K562 (cell line): Measurements from ENCODE around the gene TLE6. TPM values are rescaled to one million over a fixed set of nuclear protein-coding genes. Genes with fewer than 3 reads are reported as not detected.

ENCODE experiments used
- BRCA1 ChIP-seq, 2 experiments: fragments of 450-650 bp in 1 of 2; sonication (generic) in 1 of 2; formaldehyde crosslinking in 1 of 2; IDR thresholded peaks; 2 replicates each; pipeline versions ENCODE4 v1.5.0 to v1.6.1; 2017 to 2020; ENCODE audit warnings: mild to moderate bottlenecking in 1 of 2, missing genetic modification reagents in 1 of 2
- CBX5 ChIP-seq: IDR thresholded peaks from 2 replicates; pipeline ENCODE4 v1.6.1; 2014; ENCODE audit warnings: low read depth, borderline replicate concordance
- CHAMP1 ChIP-seq: fragments of 450-650 bp; IDR thresholded peaks from 2 replicates; pipeline ENCODE4 v1.6.1; 2016; ENCODE audit warnings: mild to moderate bottlenecking
- DDX20 ChIP-seq: fragments of 450-650 bp; IDR thresholded peaks from 2 replicates; pipeline ENCODE4 v1.6.1; 2016; ENCODE audit warnings: missing genetic modification characterization, low read depth, mild to moderate bottlenecking, missing compliant biosample characterization, moderate library complexity
- FUS ChIP-seq: fragments of 200-400 bp; formaldehyde crosslinking; optimal IDR thresholded peaks from 2 replicates; pipeline ENCODE3; 2017; ENCODE audit warnings: low read depth, low read length
- IRF1 ChIP-seq: sonication (generic); formaldehyde crosslinking; IDR thresholded peaks from 2 replicates; pipeline ENCODE4 v1.8.0; 2022; ENCODE audit warnings: missing genetic modification reagents, mild to moderate bottlenecking, borderline replicate concordance
- KDM1A ChIP-seq, 2 experiments: fragments of 450-650 bp; IDR thresholded peaks; 2 replicates each; pipeline ENCODE4 v1.6.1; 2016; ENCODE audit warnings: mild to moderate bottlenecking in 2 of 2
- MAFG ChIP-seq: fragments of 450-650 bp; conservative IDR thresholded peaks from 2 replicates; pipeline ENCODE4 v1.6.1; 2016; ENCODE audit warnings: missing genetic modification characterization, missing compliant biosample characterization
- MTA1 ChIP-seq: fragments of 450-650 bp; IDR thresholded peaks from 2 replicates; pipeline ENCODE4 v1.6.1; 2017; ENCODE audit warnings: borderline replicate concordance
- MYC ChIP-seq, 2 experiments: fragments of 250-450 bp in 1 of 2; sonication (Bioruptor Pico) in 1 of 2; IDR thresholded peaks; 2 replicates each; pipeline versions ENCODE4 v1.5.1 to v1.6.1; 2012 to 2021; ENCODE audit warnings: low read depth in 2 of 2, borderline replicate concordance in 1 of 2, improper control_type of control experiment in 1 of 2, low read length in 1 of 2, mild to moderate bottlenecking in 1 of 2, moderate library complexity in 1 of 2
- PBX2 ChIP-seq, 2 experiments: IDR thresholded peaks in 1 of 2; conservative IDR thresholded peaks in 1 of 2; 2 replicates each; pipeline ENCODE4 v1.6.1; 2016; ENCODE audit warnings: low read depth in 2 of 2, mild to moderate bottlenecking in 1 of 2, missing compliant biosample characterization in 1 of 2, missing genetic modification characterization in 1 of 2, moderate library complexity in 1 of 2
- PML ChIP-seq: IDR thresholded peaks from 2 replicates; pipeline ENCODE4 v1.6.1; 2012; ENCODE audit warnings: low read length, inconsistent platforms
- POLR3A ChIP-seq: IDR thresholded peaks from 2 replicates; pipeline ENCODE4 v1.6.1; 2011; ENCODE audit warnings: borderline replicate concordance, mild to moderate bottlenecking, moderate library complexity; ENCODE audit not compliant: insufficient read length, insufficient read depth; ENCODE audit errors: extremely low read depth
- PTRF ChIP-seq: fragments of 450-650 bp; IDR thresholded peaks from 2 replicates; pipeline ENCODE4 v1.6.1; 2016; ENCODE audit warnings: mild to moderate bottlenecking, missing genetic modification characterization, missing compliant biosample characterization
- RNF2 ChIP-seq: sonication (generic); IDR thresholded peaks from 2 replicates; pipeline ENCODE4 v1.6.1; 2016
- SMAD2 ChIP-seq: fragments of 150-350 bp; IDR thresholded peaks from 2 replicates; pipeline ENCODE4 v1.6.1; 2014; ENCODE audit warnings: low read depth, mild to moderate bottlenecking, low read length
- SMARCA4 ChIP-seq: fragments of 450-650 bp; IDR thresholded peaks from 2 replicates; pipeline ENCODE4 v1.6.1; 2016
- ZNF282 ChIP-seq: sonication (generic); formaldehyde crosslinking; IDR thresholded peaks from 2 replicates; pipeline ENCODE4 v1.8.1; 2023; ENCODE audit warnings: missing genetic modification reagents
- ZNF75A ChIP-seq: fragments of 450-650 bp; formaldehyde crosslinking; IDR thresholded peaks from 2 replicates; pipeline ENCODE4 v1.4.0; 2020; ENCODE audit warnings: mild to moderate bottlenecking
- polyA plus RNA-seq, 8 experiments: library from polyadenylated mRNA; depleted of rRNA in 4 of 8; stranded (reverse) in 5 of 8; unstranded in 3 of 8; fragments of >200 nt; fragmentation: Nextera tagmentation in 2 of 8; fragmentation: Illumina TruSeq in 1 of 8; extraction: Ambion mirVana in 2 of 8; extraction: Trizol in 1 of 8; gene quantifications; 2 replicates each; pipeline versions ENCODE4 v1.2.1 to v1.2.3, GENCODE V29; 2011 to 2014; ENCODE audit warnings: inconsistent platforms in 1 of 8, missing spikeins in 1 of 8
- total RNA-seq, 7 experiments: library from RNA; depleted of rRNA in 6 of 7; stranded (reverse); fragments of >200 nt in 6 of 7; fragmentation: Illumina TruSeq in 2 of 7; extraction: Trizol in 2 of 7; gene quantifications; 2 replicates each; pipeline versions ENCODE4 v1.2.1 to v1.2.3, GENCODE V29; 2011 to 2021; ENCODE audit warnings: low replicate concordance in 1 of 7
- TF ChIP-seq, protein P1 (sequence below): fragments of 450-650 bp; IDR thresholded peaks from 2 replicates; pipeline ENCODE4 v1.6.1; 2014; ENCODE audit warnings: low read depth, mild to moderate bottlenecking, moderate library complexity, borderline replicate concordance

TLE6 gene
- total and polyA plus RNA-seq, 9 of the 15 experiments (the other 6 are each of a cell fraction or from before 2014, with no cell fraction given), result 1.1 to 6.1 (median 2.5) TPM

- TF ChIP-seq IRF1 (CRISPR knock-in tag), result no peak
- no peak for TF ChIP-seq MAFG (tag)
- no peak for TF ChIP-seq SMARCA4
- TF ChIP-seq MTA1, result 0 out of 2 replicates have a peak, but pooled peaks have one; percentile 12
- TF ChIP-seq ZNF282 (CRISPR knock-in tag), result no peak
- peak; percentile 98 to 99 for TF ChIP-seq KDM1A (IDR thresholded peaks at IDR 0.05)
- no peak for TF ChIP-seq POLR3A
- peak; percentile 12; the same call in 1 of the 2 replicates for TF ChIP-seq MYC (IDR thresholded peaks at IDR 0.05; ENCODE audit: low read depth, low read length)
- TF ChIP-seq MYC (CRISPR knock-in tag; IDR thresholded peaks at IDR 0.05; ENCODE audit: borderline replicate concordance, low read depth), result no peak
- TF ChIP-seq SMAD2, result no peak
- TF ChIP-seq FUS, result no peak
- TF ChIP-seq, protein P1, sequence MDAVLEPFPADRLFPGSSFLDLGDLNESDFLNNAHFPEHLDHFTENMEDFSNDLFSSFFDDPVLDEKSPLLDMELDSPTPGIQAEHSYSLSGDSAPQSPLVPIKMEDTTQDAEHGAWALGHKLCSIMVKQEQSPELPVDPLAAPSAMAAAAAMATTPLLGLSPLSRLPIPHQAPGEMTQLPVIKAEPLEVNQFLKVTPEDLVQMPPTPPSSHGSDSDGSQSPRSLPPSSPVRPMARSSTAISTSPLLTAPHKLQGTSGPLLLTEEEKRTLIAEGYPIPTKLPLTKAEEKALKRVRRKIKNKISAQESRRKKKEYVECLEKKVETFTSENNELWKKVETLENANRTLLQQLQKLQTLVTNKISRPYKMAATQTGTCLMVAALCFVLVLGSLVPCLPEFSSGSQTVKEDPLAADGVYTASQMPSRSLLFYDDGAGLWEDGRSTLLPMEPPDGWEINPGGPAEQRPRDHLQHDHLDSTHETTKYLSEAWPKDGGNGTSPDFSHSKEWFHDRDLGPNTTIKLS, result no peak; the same call in 1 of the 2 replicates
- TF ChIP-seq RNF2, result 0 out of 2 replicates have a peak, but pooled peaks have one; percentile 68
- no peak for TF ChIP-seq CBX5
- no peak for TF ChIP-seq BRCA1 (IDR thresholded peaks at IDR 0.05)
- no peak for TF ChIP-seq BRCA1 (CRISPR knock-in tag; IDR thresholded peaks at IDR 0.05)
- no peak for TF ChIP-seq CHAMP1
- TF ChIP-seq ZNF75A (CRISPR knock-in tag), result no peak
- TF ChIP-seq PTRF (tag), result 0 out of 2 replicates have a peak, but pooled peaks have one; percentile 27
- TF ChIP-seq DDX20 (tag), result no peak
- TF ChIP-seq PML, result 0 out of 2 replicates have a peak, but pooled peaks have one; percentile 42
- no peak for TF ChIP-seq PBX2 (CRISPR knock-in tag; IDR thresholded peaks at IDR 0.05; ENCODE audit: low read depth)
- TF ChIP-seq PBX2 (tag; conservative IDR thresholded peaks at IDR 0.05; ENCODE audit: low read depth), result no peak
These were observed 58.3 kb downstream of the TLE6 start (continued) for GRCh38 chr19:3035542-3036118.
